H1 (cell line): ENCODE measurements around the gene ALK. TPM values are rescaled to one million over a fixed set of nuclear protein-coding genes. Genes with fewer than 3 reads are reported as not detected.

ENCODE experiments used
- RBBP5 ChIP-seq: IDR thresholded peaks from 2 replicates; pipeline ENCODE4 v1.7.1; 2012; ENCODE audit warnings: low read depth, mild to moderate bottlenecking, inconsistent platforms, low read length, moderate library complexity, borderline replicate concordance
- SIX5 ChIP-seq: IDR thresholded peaks from 2 replicates; pipeline ENCODE4 v1.6.1; 2011; ENCODE audit warnings: mild to moderate bottlenecking, low read depth, low read length
- polyA plus RNA-seq, 7 experiments: library from polyadenylated mRNA; depleted of rRNA in 3 of 7; stranded (reverse) in 5 of 7; unstranded in 2 of 7; fragments of >200 nt in 5 of 7; fragments of 200-250 nt in 2 of 7; gene quantifications; 1 replicate in 5 of 7; 2 replicates in 1 of 7; 4 replicates in 1 of 7; pipeline versions ENCODE4 v1.2.1 to v1.2.3, GENCODE V29; 2011 to 2013; ENCODE audit warnings: missing spikeins in 2 of 7, mixed read lengths in 2 of 7
- total RNA-seq: library from RNA; stranded (reverse); fragmentation: NEBNext Ultra II Directional; extraction: Animal tissue kit (Norgen Biotek cat#: 25700); gene quantifications from 2 replicates; pipeline ENCODE4 v1.2.1, GENCODE V29; 2021

Gene ALK
- total and polyA plus RNA-seq, 2 of the 8 experiments (the other 6 are each of a cell fraction or from before 2014, with no cell fraction given) = 0.02 to 0.09 TPM

DNA sequence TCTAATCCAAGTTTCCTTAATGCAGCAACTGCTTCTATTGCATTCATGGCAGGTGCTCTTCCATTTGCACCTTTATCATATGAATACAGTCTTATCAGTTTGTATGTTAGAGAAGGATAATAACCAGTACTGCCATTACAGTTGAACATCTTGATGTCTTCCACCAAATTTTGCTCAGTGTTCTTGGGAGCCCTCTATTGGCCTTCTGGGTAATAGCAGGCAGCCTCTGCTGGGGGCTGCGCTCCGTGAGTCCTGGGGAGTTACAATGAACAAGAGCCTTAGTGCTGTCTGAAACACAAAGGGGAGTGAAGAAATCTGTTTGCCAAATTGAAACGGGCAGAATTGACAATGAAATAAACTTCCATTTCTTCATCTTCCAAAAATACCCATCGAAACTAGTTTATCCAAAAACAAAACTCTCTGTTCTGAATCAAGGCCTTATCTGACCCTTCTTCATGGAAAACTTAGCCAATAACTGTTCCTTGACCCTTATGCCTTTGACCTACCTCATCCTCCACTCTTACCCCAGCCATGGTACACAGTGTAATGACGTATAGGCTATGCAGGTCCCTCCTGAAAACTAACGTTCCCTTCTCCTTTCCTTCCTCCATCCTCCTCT, 79.9 kb downstream of the ALK start (continued):
- TF ChIP-seq SIX5 (no peak), RBBP5 (no peak)
